T-helper 2 cell treated with Interferon-gamma antibody and Interleukin-4, amounts not matched to agents 5 μg/mL and 100 μg/mL, for 36 hours (primary cell): ENCODE results near the gene SMO.
A peak's percentile ranks its signal among the peaks of the same experiment; 100 is the strongest.

Experiments
- DNase-seq: peaks from one replicate; pipeline ENCODE4 v3.0.0; 2021; ENCODE audit warnings: low spot score
- H3K27ac Mint-ChIP-seq: one replicate; pipeline ENCODE4 v1.8.0; 2021; ENCODE audit warnings: mild to moderate bottlenecking, mixed read lengths
- H3K27me3 Mint-ChIP-seq: one replicate; pipeline ENCODE4 v1.8.0; 2021; ENCODE audit warnings: low read depth, mixed read lengths
- H3K36me3 Mint-ChIP-seq: one replicate; pipeline ENCODE4 v1.8.0; 2021; ENCODE audit warnings: low read depth, mixed read lengths
- H3K4me1 Mint-ChIP-seq: one replicate; pipeline ENCODE4 v1.8.0; 2021; ENCODE audit warnings: low read depth, mixed read lengths
- H3K4me3 Mint-ChIP-seq: one replicate; pipeline ENCODE4 v1.8.0; 2022; ENCODE audit warnings: mild to moderate bottlenecking, moderate library complexity, mixed read lengths
- H3K9me3 Mint-ChIP-seq: one replicate; pipeline ENCODE4 v1.8.0; 2021; ENCODE audit warnings: mixed read lengths

Gene SMO

GRCh38 chr7:129187681-129188371 is 607 bp upstream of the SMO start:
- H3K27ac Mint-ChIP-seq, result no peak overlapping the region
- no peaks in the 10 kb centered on the region for H3K36me3 Mint-ChIP-seq
- peaks cover 4% of the 10 kb centered on the region for H3K4me1 Mint-ChIP-seq
- no peak for DNase-seq
- peaks cover 67% of the 10 kb centered on the region for H3K27me3 Mint-ChIP-seq
- H3K9me3 Mint-ChIP-seq, result no peaks in the 10 kb centered on the region
- H3K4me3 Mint-ChIP-seq, result peak overlapping the region; percentile 56

- H3K9me3 Mint-ChIP-seq, result no peaks in the 10 kb centered on the region
- no peak for DNase-seq
Observed at GRCh38 chr7:129188892-129189660, 643 bp downstream of the SMO start.

GRCh38 chr7:129189661-129190310 is 1.4 kb downstream of the SMO start:
- no peak overlapping the region for H3K27ac Mint-ChIP-seq
- H3K4me3 Mint-ChIP-seq, result peak overlapping the region; percentile 57
- H3K27me3 Mint-ChIP-seq, result peaks cover 70% of the 10 kb centered on the region
- no peak for DNase-seq
- no peaks in the 10 kb centered on the region for H3K36me3 Mint-ChIP-seq
- no peaks in the 10 kb centered on the region for H3K9me3 Mint-ChIP-seq
- peaks cover 4% of the 10 kb centered on the region for H3K4me1 Mint-ChIP-seq

More at GRCh38 chr7:129188892-129189660, 643 bp downstream of the SMO start:
- Mint-ChIP-seq H3K4me1 (peaks cover 4% of the 10 kb centered on the region), H3K27ac (no peak overlapping the region), H3K4me3 (peak overlapping the region; percentile 57), H3K27me3 (peaks cover 73% of the 10 kb centered on the region), H3K36me3 (no peaks in the 10 kb centered on the region)

GRCh38 chr7:129191272-129191671 is 2.8 kb downstream of the SMO start:
- no peak for DNase-seq
- Mint-ChIP-seq H3K27me3 (peaks cover 58% of the 10 kb centered on the region), H3K36me3 (no peaks in the 10 kb centered on the region), H3K27ac (no peak overlapping the region), H3K4me1 (peaks cover 4% of the 10 kb centered on the region), H3K9me3 (no peaks in the 10 kb centered on the region), H3K4me3 (no peak overlapping the region)

- no peaks in the 10 kb centered on the region for H3K9me3 Mint-ChIP-seq
Observed at GRCh38 chr7:129193892-129194291, 5.5 kb downstream of the SMO start.

GRCh38 chr7:129197771-129198170 is 9.3 kb downstream of the SMO start:
- Mint-ChIP-seq H3K4me1 (no peaks in the 10 kb centered on the region), H3K36me3 (no peaks in the 10 kb centered on the region), H3K27ac (no peak overlapping the region), H3K4me3 (no peak overlapping the region), H3K27me3 (peaks cover 12% of the 10 kb centered on the region), H3K9me3 (no peaks in the 10 kb centered on the region)
- DNase-seq, result no peak

More at GRCh38 chr7:129193892-129194291, 5.5 kb downstream of the SMO start:
- no peak overlapping the region for H3K4me3 Mint-ChIP-seq
- H3K27me3 Mint-ChIP-seq, result peaks cover 45% of the 10 kb centered on the region
- H3K36me3 Mint-ChIP-seq, result no peaks in the 10 kb centered on the region
- DNase-seq, result no peak
- H3K27ac Mint-ChIP-seq, result no peak overlapping the region
- peaks cover 4% of the 10 kb centered on the region for H3K4me1 Mint-ChIP-seq

- H3K27ac Mint-ChIP-seq, result no peak overlapping the region
- no peaks in the 10 kb centered on the region for H3K4me1 Mint-ChIP-seq
- H3K9me3 Mint-ChIP-seq, result no peaks in the 10 kb centered on the region
- DNase-seq, result no peak
- H3K27me3 Mint-ChIP-seq, result peaks cover 6% of the 10 kb centered on the region
- no peaks in the 10 kb centered on the region for H3K36me3 Mint-ChIP-seq
- H3K4me3 Mint-ChIP-seq, result no peak overlapping the region
Observed at GRCh38 chr7:129199406-129199805, 11.0 kb downstream of the SMO start.

GRCh38 chr7:129202058-129202777 is 13.8 kb downstream of the SMO start:
- H3K36me3 Mint-ChIP-seq, result no peaks in the 10 kb centered on the region
- no peaks in the 10 kb centered on the region for H3K4me1 Mint-ChIP-seq
- peaks cover 6% of the 10 kb centered on the region for H3K27me3 Mint-ChIP-seq
- DNase-seq, result no peak
- H3K4me3 Mint-ChIP-seq, result no peak overlapping the region
- H3K27ac Mint-ChIP-seq, result no peak overlapping the region
- H3K9me3 Mint-ChIP-seq, result no peaks in the 10 kb centered on the region

GRCh38 chr7:129203050-129203741 is 14.8 kb downstream of the SMO start:
- Mint-ChIP-seq H3K27me3 (peaks cover 3% of the 10 kb centered on the region), H3K4me3 (no peak overlapping the region), H3K4me1 (no peaks in the 10 kb centered on the region), H3K27ac (no peak overlapping the region), H3K36me3 (no peaks in the 10 kb centered on the region), H3K9me3 (no peaks in the 10 kb centered on the region)
- DNase-seq, result no peak

GRCh38 chr7:129205126-129205818 is 16.8 kb downstream of the SMO start:
- Mint-ChIP-seq H3K36me3 (no peaks in the 10 kb centered on the region), H3K27ac (no peak overlapping the region), H3K9me3 (no peaks in the 10 kb centered on the region), H3K4me3 (no peak overlapping the region), H3K4me1 (no peaks in the 10 kb centered on the region), H3K27me3 (peaks cover 8% of the 10 kb centered on the region)
- no peak for DNase-seq

- H3K4me3 Mint-ChIP-seq, result no peak overlapping the region
- no peaks in the 10 kb centered on the region for H3K9me3 Mint-ChIP-seq
- H3K4me1 Mint-ChIP-seq, result no peaks in the 10 kb centered on the region
- no peak for DNase-seq
- H3K36me3 Mint-ChIP-seq, result no peaks in the 10 kb centered on the region
- H3K27ac Mint-ChIP-seq, result no peak overlapping the region
- peaks cover 9% of the 10 kb centered on the region for H3K27me3 Mint-ChIP-seq
Observed at GRCh38 chr7:129205987-129206785, 17.8 kb downstream of the SMO start.

GRCh38 chr7:129208667-129209066 is 20.2 kb downstream of the SMO start:
- Mint-ChIP-seq H3K27me3 (peaks cover 9% of the 10 kb centered on the region), H3K4me3 (no peak overlapping the region)

More at GRCh38 chr7:129208667-129209066, 20.2 kb downstream of the SMO start:
- H3K36me3 Mint-ChIP-seq, result no peaks in the 10 kb centered on the region
- no peak overlapping the region for H3K27ac Mint-ChIP-seq
- H3K4me1 Mint-ChIP-seq, result no peaks in the 10 kb centered on the region
- H3K9me3 Mint-ChIP-seq, result no peaks in the 10 kb centered on the region
- DNase-seq, result no peak
